Activated naive CD4-positive, alpha-beta T cell treated with anti-CD3 and anti-CD28 coated beads, Interleukin-2, amount 50 U/mL, for 16 hours (primary cell): Measurements from ENCODE around the gene OR8S1.

ENCODE experiments used
- DNase-seq: peaks from one replicate; pipeline ENCODE4 v3.0.0-alpha.2; 2020

Gene OR8S1

GRCh38 chr12:48557919-48558318, 32.5 kb downstream of the OR8S1 start:
- DNase-seq = no peak

- DNase-seq = no peak
Observed at GRCh38 chr12:48567731-48568130, 42.3 kb downstream of the OR8S1 start.

- no peak for DNase-seq
Observed at GRCh38 chr12:48569946-48570345, 44.5 kb downstream of the OR8S1 start, which contains the start of gene LALBA. TSS of gene LALBA (minus strand) at chr12:48570046. CDS start at chr12:48570020, 26 bp downstream.

GRCh38 chr12:48572326-48572725, 46.9 kb downstream of the OR8S1 start:
- no peak for DNase-seq
